ENCODE measurements around the gene MCFD2.

MCFD2 gene

DNA sequence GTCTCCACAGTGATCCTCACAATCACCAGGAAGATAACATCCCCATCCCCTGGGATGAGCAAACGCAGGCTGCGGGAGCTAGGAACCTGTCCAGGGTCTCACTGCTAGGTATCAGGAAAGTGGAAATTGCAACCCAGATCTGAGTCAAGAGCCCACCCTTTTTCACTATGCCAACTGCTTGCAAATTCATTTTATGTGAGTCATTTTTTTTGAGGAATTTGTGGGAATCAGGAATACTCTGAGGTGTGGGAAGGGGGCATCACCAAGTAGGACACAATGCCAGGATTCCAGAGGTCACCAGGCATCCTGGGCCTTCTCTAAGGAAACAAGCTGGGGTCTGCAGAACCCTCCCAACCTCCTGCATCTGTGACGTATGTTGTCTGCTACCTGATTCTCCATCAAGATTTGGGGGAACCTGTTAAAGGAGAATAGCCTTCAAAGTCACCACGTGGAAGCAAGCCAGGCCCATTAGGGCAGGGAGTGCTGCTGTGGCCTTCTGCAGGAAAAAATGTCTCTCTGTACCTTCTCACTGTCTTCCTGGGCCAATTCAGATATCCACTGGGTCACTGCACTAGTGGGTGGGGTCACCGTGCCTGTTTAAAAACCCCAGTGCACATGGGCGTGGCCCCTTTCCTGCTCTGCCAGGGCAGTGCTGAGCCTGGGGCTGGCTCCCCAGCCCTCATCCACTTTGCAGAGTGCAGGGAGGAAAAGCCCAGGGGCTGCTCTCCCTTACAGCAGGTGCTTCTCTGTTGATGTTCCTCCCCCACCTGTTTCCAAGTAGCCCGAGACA lies 50.2 kb downstream of the MCFD2 start:
- Histone ChIP-seq H4K20me1 (ENCODE audit: insufficient read depth, low read length) (no peaks in the 10 kb centered on the region), H2AFZ (ENCODE audit: low read length) (no peak overlapping the region), H3K4me1 (ENCODE audit: low read length) (no peaks in the 10 kb centered on the region), H3K36me3 (replicated peaks; ENCODE audit: insufficient read depth, low read length) (no peaks in the 10 kb centered on the region), H3K9ac (ENCODE audit: low read length) (no peak overlapping the region), H3F3A (ENCODE audit: insufficient read depth, low read length) (no peaks in the 10 kb centered on the region), H3K9me2 (replicated peaks; ENCODE audit: insufficient read depth, low read length) (no peaks in the 10 kb centered on the region), H3K9me3 (replicated peaks; ENCODE audit: insufficient read depth, low read length) (no peaks in the 10 kb centered on the region), H3K27me3 (replicated peaks; ENCODE audit: insufficient read depth, low read length) (peaks cover 95% of the 10 kb centered on the region), H3K4me2 (ENCODE audit: low read depth, low read length) (no peak overlapping the region), H3K4me3 (ENCODE audit: low read length) (no peak overlapping the region), H3K27ac (ENCODE audit: low read length) (no peak overlapping the region), H3K79me2 (ENCODE audit: low read length) (no peaks in the 10 kb centered on the region)
- TF ChIP-seq EZH2 (optimal IDR thresholded peaks at IDR 0.05; ENCODE audit: low read depth, low read length), result no peak
- TF ChIP-seq, protein P1, sequence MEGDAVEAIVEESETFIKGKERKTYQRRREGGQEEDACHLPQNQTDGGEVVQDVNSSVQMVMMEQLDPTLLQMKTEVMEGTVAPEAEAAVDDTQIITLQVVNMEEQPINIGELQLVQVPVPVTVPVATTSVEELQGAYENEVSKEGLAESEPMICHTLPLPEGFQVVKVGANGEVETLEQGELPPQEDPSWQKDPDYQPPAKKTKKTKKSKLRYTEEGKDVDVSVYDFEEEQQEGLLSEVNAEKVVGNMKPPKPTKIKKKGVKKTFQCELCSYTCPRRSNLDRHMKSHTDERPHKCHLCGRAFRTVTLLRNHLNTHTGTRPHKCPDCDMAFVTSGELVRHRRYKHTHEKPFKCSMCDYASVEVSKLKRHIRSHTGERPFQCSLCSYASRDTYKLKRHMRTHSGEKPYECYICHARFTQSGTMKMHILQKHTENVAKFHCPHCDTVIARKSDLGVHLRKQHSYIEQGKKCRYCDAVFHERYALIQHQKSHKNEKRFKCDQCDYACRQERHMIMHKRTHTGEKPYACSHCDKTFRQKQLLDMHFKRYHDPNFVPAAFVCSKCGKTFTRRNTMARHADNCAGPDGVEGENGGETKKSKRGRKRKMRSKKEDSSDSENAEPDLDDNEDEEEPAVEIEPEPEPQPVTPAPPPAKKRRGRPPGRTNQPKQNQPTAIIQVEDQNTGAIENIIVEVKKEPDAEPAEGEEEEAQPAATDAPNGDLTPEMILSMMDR (IDR thresholded peaks at IDR 0.05; ENCODE audit: low read length), result no peak
- no peak for TF ChIP-seq EZH2phosphoT487 (IDR thresholded peaks at IDR 0.05; ENCODE audit: low read length)
- DNase-seq, result no peak

DNA sequence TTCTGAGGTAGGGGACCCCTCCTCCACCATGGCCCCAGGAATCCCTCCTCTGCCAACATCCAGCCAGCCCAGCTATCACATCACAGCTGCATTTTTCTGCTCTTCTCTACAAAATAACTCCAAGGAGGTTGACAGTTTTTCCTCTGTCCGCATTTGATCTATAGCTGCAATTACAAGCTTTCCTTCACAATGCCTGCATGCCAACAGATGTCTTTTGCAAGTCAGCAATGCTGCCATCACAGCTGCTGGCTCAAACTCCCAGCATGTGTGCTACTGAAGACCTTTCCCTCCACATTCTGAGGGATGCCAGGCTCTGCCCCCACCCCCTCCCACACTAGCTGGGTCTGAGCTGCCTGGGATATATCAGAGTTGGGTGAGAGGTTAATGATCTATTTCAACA lies 51.7 kb downstream of the MCFD2 start:
- H3K9ac ChIP-seq (ENCODE audit: low read length), result no peak overlapping the region
- no peak overlapping the region for H3K4me2 ChIP-seq (ENCODE audit: low read depth, low read length)
- H3F3A ChIP-seq (ENCODE audit: insufficient read depth, low read length), result no peaks in the 10 kb centered on the region
- no peaks in the 10 kb centered on the region for H3K36me3 ChIP-seq (replicated peaks; ENCODE audit: insufficient read depth, low read length)
- H3K79me2 ChIP-seq (ENCODE audit: low read length), result no peaks in the 10 kb centered on the region
- DNase-seq, result no peak
- no peak for TF ChIP-seq EZH2 (optimal IDR thresholded peaks at IDR 0.05; ENCODE audit: low read depth, low read length)
- no peak overlapping the region for H3K27ac ChIP-seq (ENCODE audit: low read length)
- H3K4me3 ChIP-seq (ENCODE audit: low read length), result no peak overlapping the region
- peaks cover 94% of the 10 kb centered on the region for H3K27me3 ChIP-seq (replicated peaks; ENCODE audit: insufficient read depth, low read length)
- H2AFZ ChIP-seq (ENCODE audit: low read length), result no peak overlapping the region
- H3K9me3 ChIP-seq (replicated peaks; ENCODE audit: insufficient read depth, low read length), result no peaks in the 10 kb centered on the region
- no peaks in the 10 kb centered on the region for H3K9me2 ChIP-seq (replicated peaks; ENCODE audit: insufficient read depth, low read length)
- no peaks in the 10 kb centered on the region for H3K4me1 ChIP-seq (ENCODE audit: low read length)
- H4K20me1 ChIP-seq (ENCODE audit: insufficient read depth, low read length), result no peaks in the 10 kb centered on the region

DNA sequence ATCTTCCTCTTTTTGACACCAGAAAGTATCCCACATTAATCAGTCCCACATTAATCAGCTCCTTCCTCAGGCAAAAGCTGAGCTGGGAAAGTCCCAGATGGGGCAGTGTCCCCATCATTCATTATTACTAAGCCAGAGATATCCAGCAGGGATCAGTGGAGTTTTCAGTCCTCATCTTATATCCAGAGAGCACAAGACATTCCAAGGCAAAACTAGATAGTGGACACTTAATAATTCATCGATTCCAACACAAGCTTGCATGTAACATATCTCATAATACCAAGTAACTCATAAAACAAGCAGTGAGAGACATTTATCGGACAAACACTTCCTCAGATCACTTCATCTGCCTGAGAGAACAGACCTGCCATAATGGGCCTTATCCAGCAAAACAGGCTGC lies 53.1 kb downstream of the MCFD2 start:
- Histone ChIP-seq H3K9me3 (replicated peaks; ENCODE audit: insufficient read depth, low read length) (no peaks in the 10 kb centered on the region), H2AFZ (ENCODE audit: low read length) (no peak overlapping the region), H3K9me2 (replicated peaks; ENCODE audit: insufficient read depth, low read length) (no peaks in the 10 kb centered on the region), H4K20me1 (ENCODE audit: insufficient read depth, low read length) (no peaks in the 10 kb centered on the region), H3K9ac (ENCODE audit: low read length) (no peak overlapping the region), H3F3A (ENCODE audit: insufficient read depth, low read length) (no peaks in the 10 kb centered on the region), H3K4me3 (ENCODE audit: low read length) (no peak overlapping the region), H3K4me2 (ENCODE audit: low read depth, low read length) (no peak overlapping the region), H3K4me1 (ENCODE audit: low read length) (no peaks in the 10 kb centered on the region), H3K79me2 (ENCODE audit: low read length) (no peaks in the 10 kb centered on the region), H3K36me3 (replicated peaks; ENCODE audit: insufficient read depth, low read length) (no peaks in the 10 kb centered on the region), H3K27me3 (replicated peaks; ENCODE audit: insufficient read depth, low read length) (peaks cover 88% of the 10 kb centered on the region), H3K27ac (ENCODE audit: low read length) (no peak overlapping the region)
- DNase-seq, result no peak
- no peak for TF ChIP-seq EZH2phosphoT487 (IDR thresholded peaks at IDR 0.05; ENCODE audit: low read length)
- TF ChIP-seq, protein P1 (IDR thresholded peaks at IDR 0.05; ENCODE audit: low read length), result no peak
- TF ChIP-seq EZH2 (optimal IDR thresholded peaks at IDR 0.05; ENCODE audit: low read depth, low read length), result no peak

DNA sequence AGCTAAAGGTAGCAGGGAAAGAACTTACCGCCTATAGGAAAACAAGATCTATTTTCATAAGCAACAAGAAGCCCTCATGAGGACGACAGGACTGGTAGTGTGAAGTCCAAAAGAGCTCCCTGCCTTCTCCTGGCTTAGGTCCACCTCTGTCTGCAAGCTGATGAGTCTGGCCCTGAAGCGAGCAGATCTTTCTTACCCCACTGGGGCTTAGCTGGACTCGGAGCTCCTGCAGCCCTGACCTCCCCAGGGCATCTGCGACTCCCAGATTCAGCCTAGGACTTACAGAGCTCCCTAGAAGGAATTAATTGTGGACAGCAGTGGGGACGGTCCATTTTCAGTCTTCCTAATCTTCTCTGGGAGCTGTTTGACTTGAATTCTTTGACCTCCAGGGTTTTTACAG lies 53.7 kb downstream of the MCFD2 start:
- H3F3A ChIP-seq (ENCODE audit: insufficient read depth, low read length), result no peaks in the 10 kb centered on the region
- H3K9ac ChIP-seq (ENCODE audit: low read length), result no peak overlapping the region
- H3K79me2 ChIP-seq (ENCODE audit: low read length), result no peaks in the 10 kb centered on the region
- H3K4me2 ChIP-seq (ENCODE audit: low read depth, low read length), result no peak overlapping the region
- no peaks in the 10 kb centered on the region for H3K9me3 ChIP-seq (replicated peaks; ENCODE audit: insufficient read depth, low read length)
- no peaks in the 10 kb centered on the region for H3K4me1 ChIP-seq (ENCODE audit: low read length)
- no peak overlapping the region for H3K27ac ChIP-seq (ENCODE audit: low read length)
- TF ChIP-seq EZH2 (optimal IDR thresholded peaks at IDR 0.05; ENCODE audit: low read depth, low read length) (no peak), EZH2phosphoT487 (IDR thresholded peaks at IDR 0.05; ENCODE audit: low read length) (no peak)
- TF ChIP-seq, protein P1 (IDR thresholded peaks at IDR 0.05; ENCODE audit: low read length), result no peak
- H4K20me1 ChIP-seq (ENCODE audit: insufficient read depth, low read length), result no peaks in the 10 kb centered on the region
- H2AFZ ChIP-seq (ENCODE audit: low read length), result no peak overlapping the region
- no peaks in the 10 kb centered on the region for H3K36me3 ChIP-seq (replicated peaks; ENCODE audit: insufficient read depth, low read length)
- H3K27me3 ChIP-seq (replicated peaks; ENCODE audit: insufficient read depth, low read length), result peaks cover 84% of the 10 kb centered on the region
- H3K9me2 ChIP-seq (replicated peaks; ENCODE audit: insufficient read depth, low read length), result no peaks in the 10 kb centered on the region
- DNase-seq, result no peak
- H3K4me3 ChIP-seq (ENCODE audit: low read length), result no peak overlapping the region

Measured in MM.1S (cell line).